OCI-LY3 (cell line): ENCODE data around the gene SKOR1.

Source experiments
- H2AFZ ChIP-seq: fragments of 200-600, 300-600 bp; shearing (Covaris generic); 2 replicates; pipeline ENCODE4 v1.6.0; 2014; ENCODE audit warnings: antibody characterized with exemption, low read depth, low read length
- H3K27ac ChIP-seq: fragments of 200-600, 300-600 bp; sonication (generic); 2 replicates; pipeline ENCODE4 v1.5.1; 2014; ENCODE audit warnings: mild to moderate bottlenecking, low read length, moderate library complexity, mixed read lengths
- H3K27me3 ChIP-seq: fragments of 200-600, 300-600 bp; sonication (generic); 2 replicates; pipeline ENCODE4 v1.6.1; 2014; ENCODE audit warnings: low read depth, low read length, mixed read lengths
- H3K36me3 ChIP-seq: fragments of 200-600, 300-600 bp; sonication (generic); replicated peaks from 2 replicates; pipeline ENCODE3; 2014; ENCODE audit warnings: low read depth, low read length, mixed read lengths
- H3K4me1 ChIP-seq: fragments of 300-600, 200-600 bp; sonication (generic); 2 replicates; pipeline ENCODE4 v1.6.1; 2014; ENCODE audit warnings: low read length, mixed read lengths
- H3K4me2 ChIP-seq: fragments of 200-600, 300-600 bp; sonication (generic); 2 replicates; pipeline ENCODE4 v1.6.1; 2014; ENCODE audit warnings: low read length, mixed read lengths
- H3K4me3 ChIP-seq: fragments of 300-600, 200-600 bp; sonication (generic); 2 replicates; pipeline ENCODE4 v1.5.1; 2014; ENCODE audit warnings: antibody characterized with exemption, mild to moderate bottlenecking, low read length, moderate library complexity
- H3K79me2 ChIP-seq: fragments of 300-600, 200-600 bp; shearing (Covaris generic); 2 replicates; pipeline ENCODE4 v1.6.1; 2014; ENCODE audit warnings: mild to moderate bottlenecking, low read length, mixed read lengths
- H3K9ac ChIP-seq: fragments of 300-600, 200-600 bp; shearing (Covaris generic); 2 replicates; pipeline ENCODE4 v1.6.0; 2014; ENCODE audit warnings: mild to moderate bottlenecking, low read length, moderate library complexity
- H3K9me3 ChIP-seq: fragments of 200-600, 300-600 bp; shearing (Covaris generic); 2 replicates; pipeline ENCODE4 v1.6.1; 2014; ENCODE audit warnings: low read length, mixed read lengths; ENCODE audit not compliant: insufficient read depth
- H4K20me1 ChIP-seq: fragments of 200-600, 300-600 bp; sonication (generic); 2 replicates; pipeline ENCODE4 v1.6.1; 2016; ENCODE audit warnings: low read length, mixed read lengths; ENCODE audit not compliant: insufficient read depth
- CTCF ChIP-seq: fragments of 200-600, 300-600 bp; sonication (generic); IDR thresholded peaks from 2 replicates; pipeline ENCODE4 v1.5.1; 2014; ENCODE audit warnings: antibody characterized with exemption, low read length, low read depth
- EZH2phosphoT487 ChIP-seq: fragments of 200-600 bp; shearing (Covaris generic); IDR thresholded peaks from 2 replicates; pipeline ENCODE4 v1.6.1; 2018; ENCODE audit warnings: antibody characterized with exemption, mixed run types, low read depth

Gene SKOR1

GRCh38 chr15:67781907-67782690 is 43.2 kb upstream of the SKOR1 start:
- peaks cover 14% of the 10 kb centered on the region; the same call in 1 of the 2 replicates for H3K9me3 ChIP-seq
- peak overlapping the region; percentile 70 for H3K4me2 ChIP-seq
- H3K4me3 ChIP-seq = no peak overlapping the region
- H3K4me1 ChIP-seq = peaks cover 38% of the 10 kb centered on the region
- no peak overlapping the region for H2AFZ ChIP-seq
- no peaks in the 10 kb centered on the region for H4K20me1 ChIP-seq
- no peaks in the 10 kb centered on the region for H3K27me3 ChIP-seq
- H3K9ac ChIP-seq = 0 out of 2 replicates have a peak overlapping the region, but pooled peaks have one; percentile 23
- H3K36me3 ChIP-seq = peaks cover 6% of the 10 kb centered on the region
- no peaks in the 10 kb centered on the region for H3K79me2 ChIP-seq
- H3K27ac ChIP-seq = no peak overlapping the region
- no peak for TF ChIP-seq CTCF
- TF ChIP-seq EZH2phosphoT487 = no peak

- H3K36me3 ChIP-seq = peaks cover 6% of the 10 kb centered on the region
- peak overlapping the region; percentile 70 for H3K4me2 ChIP-seq
- no peak overlapping the region for H3K27ac ChIP-seq
- peak overlapping the region; percentile 23; the same call in 1 of the 2 replicates for H3K9ac ChIP-seq
- H3K9me3 ChIP-seq = peaks cover 14% of the 10 kb centered on the region; the same call in 1 of the 2 replicates
- no peaks in the 10 kb centered on the region for H4K20me1 ChIP-seq
- H3K27me3 ChIP-seq = no peaks in the 10 kb centered on the region
- no peak for TF ChIP-seq EZH2phosphoT487
- no peak for TF ChIP-seq CTCF
- peak overlapping the region; percentile 24; the same call in 1 of the 2 replicates for H2AFZ ChIP-seq
- H3K79me2 ChIP-seq = no peaks in the 10 kb centered on the region
- H3K4me1 ChIP-seq = peaks cover 38% of the 10 kb centered on the region
- H3K4me3 ChIP-seq = peak overlapping the region; percentile 45
These were observed 42.7 kb upstream of the SKOR1 start for GRCh38 chr15:67782691-67782991.

GRCh38 chr15:67783303-67783702 is 42.0 kb upstream of the SKOR1 start:
- H3K9me3 ChIP-seq = peaks cover 14% of the 10 kb centered on the region; the same call in 1 of the 2 replicates
- peak overlapping the region; percentile 70 for H3K4me2 ChIP-seq
- H3K27me3 ChIP-seq = no peaks in the 10 kb centered on the region
- peaks cover 6% of the 10 kb centered on the region for H3K36me3 ChIP-seq
- H3K9ac ChIP-seq = peak overlapping the region; percentile 23; the same call in 1 of the 2 replicates
- no peaks in the 10 kb centered on the region for H3K79me2 ChIP-seq
- H4K20me1 ChIP-seq = no peaks in the 10 kb centered on the region
- peak overlapping the region; percentile 26; the same call in 1 of the 2 replicates for H3K27ac ChIP-seq
- H3K4me3 ChIP-seq = peak overlapping the region; percentile 45
- H3K4me1 ChIP-seq = peaks cover 38% of the 10 kb centered on the region
- H2AFZ ChIP-seq = no peak overlapping the region
- TF ChIP-seq CTCF (peak; percentile 83), EZH2phosphoT487 (no peak)

- TF ChIP-seq EZH2phosphoT487 (no peak), CTCF (no peak; the same call in 1 of the 2 replicates)
- Histone ChIP-seq H3K27ac (peak overlapping the region; percentile 68), H3K4me1 (peaks cover 38% of the 10 kb centered on the region), H4K20me1 (no peaks in the 10 kb centered on the region), H3K4me2 (peak overlapping the region; percentile 70), H3K36me3 (peaks cover 6% of the 10 kb centered on the region), H3K9ac (no peak overlapping the region; the same call in 1 of the 2 replicates), H3K9me3 (peaks cover 14% of the 10 kb centered on the region; the same call in 1 of the 2 replicates), H3K4me3 (peak overlapping the region; percentile 30), H3K79me2 (no peaks in the 10 kb centered on the region), H3K27me3 (no peaks in the 10 kb centered on the region), H2AFZ (no peak overlapping the region)
These were observed 41.1 kb upstream of the SKOR1 start for GRCh38 chr15:67784090-67784781.
